HCT116 (cell line): ENCODE data around the gene RPRD1B. TPM values are rescaled to one million over a fixed set of nuclear protein-coding genes. Genes with fewer than 3 reads are reported as not detected.
"Not testable (repeated sequence)": the region's sequence is repeated elsewhere in the genome, so short reads cannot be mapped to it uniquely, and the experiment has no call there.

Experiments
- ATAC-seq: fragments of 200-7000 bp; cut with Tn5 transposase; 2 replicates; pipeline ENCODE4 v1.9.1; 2020; ENCODE audit warnings: mild to moderate bottlenecking, moderate library complexity
- BruUV-seq: library from RNA; stranded (reverse); fragments of 400-500 nt; replicated peaks from 2 replicates; lab custom pipeline; 2021; lab: Mats Ljungman, UMichigan
- CTCF ChIA-PET: fragments of 300-600 bp; sonication (Branson Sonifier 250); formaldehyde crosslinking; loops from one replicate; lab custom pipeline; 2021; ENCODE audit warnings: antibody characterized with exemption; lab: Charles Lee
- POLR2A ChIA-PET: fragments of 300-600, 350-600 bp; sonication (Branson Sonifier 250); formaldehyde crosslinking; loops from one replicate; lab custom pipeline; 2021; ENCODE audit warnings: antibody characterized with exemption; lab: Charles Lee
- RAD21 ChIA-PET, 2 experiments: fragments of 300-600 bp; sonication (Branson Sonifier 250); formaldehyde crosslinking; loops; one replicate each; lab custom pipeline; 2023; ENCODE audit warnings: low total read pairs in 2 of 2; ENCODE audit not compliant: uncharacterized antibody in 2 of 2, unreplicated experiment in 2 of 2, low non-redundant PET in 1 of 2; lab: Charles Lee
- DNase-seq: peaks from one replicate; pipeline ENCODE4 v3.0.0-alpha.2; 2010; ENCODE audit warnings: low read depth, low spot score
- H2AFZ ChIP-seq: fragments of 200-600 bp; shearing (Covaris generic), sonication (generic); 2 replicates; pipeline ENCODE4 v1.6.1; 2017; ENCODE audit warnings: low read depth, mixed run types, mixed read lengths, antibody characterized with exemption, low read length; ENCODE audit not compliant: poor library complexity, severe bottlenecking
- H3K27ac ChIP-seq: 2 replicates; pipeline ENCODE4 v1.5.1; 2012; ENCODE audit warnings: low read depth, low read length
- H3K27me3 ChIP-seq: fragments of 200-600 bp; sonication (generic); 2 replicates; pipeline ENCODE4 v1.6.1; 2016; ENCODE audit warnings: mixed run types, low read length, mixed read lengths; ENCODE audit not compliant: insufficient read depth
- H3K36me3 ChIP-seq, 2 experiments: fragments of 200-500 bp in 1 of 2; fragments of 200-600 bp in 1 of 2; sonication (Bioruptor generic) in 1 of 2; sonication (generic) in 1 of 2; 2 replicates each; pipeline versions ENCODE4 v1.5.1 to v1.6.1; 2014 to 2016; ENCODE audit warnings: low read length in 2 of 2, inconsistent platforms in 1 of 2, mixed read lengths in 1 of 2, mixed run types in 1 of 2; ENCODE audit not compliant: insufficient read depth in 2 of 2, control insufficient read depth in 1 of 2
- H3K4me1 ChIP-seq, 2 experiments: fragments of 200-600 bp in 1 of 2; sonication (generic) in 1 of 2; 2 replicates each; pipeline versions ENCODE4 v1.5.1 to v1.6.1; 2012 to 2017; ENCODE audit warnings: low read length in 2 of 2, inconsistent platforms in 1 of 2, mild to moderate bottlenecking in 1 of 2, mixed read lengths in 1 of 2, mixed run types in 1 of 2, moderate library complexity in 1 of 2; ENCODE audit not compliant: insufficient read depth in 2 of 2, control insufficient read depth in 1 of 2
- H3K4me2 ChIP-seq: fragments of 200-600 bp; sonication (generic); 2 replicates; pipeline ENCODE4 v1.6.1; 2017; ENCODE audit warnings: mixed run types, low read length, mixed read lengths
- H3K4me3 ChIP-seq, 2 experiments: fragments of 200-600 bp in 1 of 2; sonication (generic) in 1 of 2; replicated peaks in 1 of 2; 2 replicates each; pipeline ENCODE4 v1.5.1; 2011 to 2016; ENCODE audit warnings: low read length in 2 of 2, control low read depth in 1 of 2, low read depth in 1 of 2, mild to moderate bottlenecking in 1 of 2, mixed read lengths in 1 of 2, mixed run types in 1 of 2
- H3K79me2 ChIP-seq: fragments of 200-600 bp; sonication (generic); 2 replicates; pipeline ENCODE4 v1.6.1; 2017; ENCODE audit warnings: mild to moderate bottlenecking, mixed run types, low read length, moderate library complexity, mixed read lengths; ENCODE audit not compliant: insufficient read depth
- H3K9ac ChIP-seq: fragments of 200-600 bp; sonication (generic); 2 replicates; pipeline ENCODE4 v1.6.1; 2016; ENCODE audit warnings: low read length, mixed read lengths
- H3K9me2 ChIP-seq: fragments of 200-600 bp; sonication (generic), shearing (Covaris generic); 2 replicates; pipeline ENCODE4 v1.6.1; 2017; ENCODE audit warnings: mixed run types, mild to moderate bottlenecking, moderate library complexity; ENCODE audit not compliant: insufficient read depth
- H3K9me3 ChIP-seq, 2 experiments: fragments of 200-500 bp in 1 of 2; fragments of 200-600 bp in 1 of 2; sonication (Bioruptor generic) in 1 of 2; sonication (generic) in 1 of 2; 2 replicates each; pipeline ENCODE4 v1.6.1; 2014 to 2017; ENCODE audit warnings: low read length in 2 of 2, mixed read lengths in 2 of 2, inconsistent platforms in 1 of 2, low read depth in 1 of 2, mild to moderate bottlenecking in 1 of 2, mixed run types in 1 of 2, moderate library complexity in 1 of 2; ENCODE audit not compliant: control insufficient read depth in 1 of 2, insufficient read depth in 1 of 2
- H4K20me1 ChIP-seq: fragments of 200-600 bp; sonication (generic), shearing (Covaris generic); 2 replicates; pipeline ENCODE4 v1.6.1; 2017; ENCODE audit warnings: mixed run types, mild to moderate bottlenecking, moderate library complexity; ENCODE audit not compliant: insufficient read depth
- ATF3 ChIP-seq: IDR thresholded peaks from 2 replicates; pipeline ENCODE4 v1.6.1; 2012
- CBX3 ChIP-seq: IDR thresholded peaks from 2 replicates; pipeline ENCODE4 v1.6.1; 2012; ENCODE audit warnings: low read depth
- CEBPB ChIP-seq: IDR thresholded peaks from 2 replicates; pipeline ENCODE4 v1.6.1; 2012; ENCODE audit warnings: low read depth
- EZH2 ChIP-seq: fragments of 200-600 bp; sonication (generic); IDR thresholded peaks from 2 replicates; pipeline ENCODE4 v1.6.1; 2017; ENCODE audit warnings: antibody characterized with exemption, mixed run types
- EZH2phosphoT487 ChIP-seq: fragments of 200-600 bp; IDR thresholded peaks from 2 replicates; pipeline ENCODE4 v1.6.1; 2018; ENCODE audit warnings: antibody characterized with exemption, borderline replicate concordance
- FOSL1 ChIP-seq: IDR thresholded peaks from 2 replicates; pipeline ENCODE4 v1.6.1; 2012; ENCODE audit warnings: low read depth
- JUND ChIP-seq: IDR thresholded peaks from 2 replicates; pipeline ENCODE4 v1.6.1; 2012
- MAX ChIP-seq: IDR thresholded peaks from 2 replicates; pipeline ENCODE4 v1.6.1; 2012
- POLR2A ChIP-seq: IDR thresholded peaks from 2 replicates; pipeline ENCODE4 v1.7.0; 2011; ENCODE audit warnings: borderline replicate concordance; ENCODE audit not compliant: insufficient read depth, insufficient read length; ENCODE audit errors: extremely low read depth
- RAD21 ChIP-seq: IDR thresholded peaks from 2 replicates; pipeline ENCODE4 v1.6.1; 2012; ENCODE audit warnings: low read depth, mild to moderate bottlenecking
- SIN3A ChIP-seq: IDR thresholded peaks from 2 replicates; pipeline ENCODE4 v1.6.1; 2012; ENCODE audit warnings: low read depth
- SP1 ChIP-seq: IDR thresholded peaks from 2 replicates; pipeline ENCODE4 v1.6.1; 2012; ENCODE audit warnings: low read depth
- SRF ChIP-seq: IDR thresholded peaks from 2 replicates; pipeline ENCODE4 v1.6.1; 2012; ENCODE audit warnings: low read depth
- TCF7L2 ChIP-seq: IDR thresholded peaks from 2 replicates; pipeline ENCODE4 v1.7.0; 2011; ENCODE audit warnings: borderline replicate concordance, inconsistent platforms; ENCODE audit not compliant: insufficient read depth, insufficient read length; ENCODE audit errors: extremely low read depth
- ZBTB33 ChIP-seq: IDR thresholded peaks from 2 replicates; pipeline ENCODE4 v1.6.1; 2011; ENCODE audit warnings: mild to moderate bottlenecking, low read length, moderate library complexity; ENCODE audit not compliant: insufficient replicate concordance; ENCODE audit errors: extremely low read depth
- ZFX ChIP-seq: fragments of 450-650 bp; IDR thresholded peaks from 2 replicates; pipeline ENCODE4 v1.6.1; 2017
- ZNF274 ChIP-seq: fragments of 200-500 bp; sonication (Bioruptor generic); IDR thresholded peaks from 2 replicates; pipeline ENCODE4 v1.6.1; 2014; ENCODE audit warnings: mild to moderate bottlenecking, low read depth, low read length, inconsistent platforms
- intact Hi-C: fragments of 100-400 bp; cut with micrococcal nuclease; formaldehyde crosslinking; loops from 2 replicates; pipeline ENCODE4 v1.10.0; 2022
- total RNA-seq: library from RNA; stranded (reverse); gene quantifications from one replicate; pipeline ENCODE4 v1.2.1, GENCODE V29; 2021; ENCODE audit not compliant: unreplicated experiment

Gene RPRD1B
- total RNA-seq, 1 experiment from 2014 or later = 30.7 TPM

- RAD21 ChIA-PET = no interaction called here
These were observed 65.4 kb downstream of the RPRD1B start for GRCh38 chr20:38098952-38099351.

DNA sequence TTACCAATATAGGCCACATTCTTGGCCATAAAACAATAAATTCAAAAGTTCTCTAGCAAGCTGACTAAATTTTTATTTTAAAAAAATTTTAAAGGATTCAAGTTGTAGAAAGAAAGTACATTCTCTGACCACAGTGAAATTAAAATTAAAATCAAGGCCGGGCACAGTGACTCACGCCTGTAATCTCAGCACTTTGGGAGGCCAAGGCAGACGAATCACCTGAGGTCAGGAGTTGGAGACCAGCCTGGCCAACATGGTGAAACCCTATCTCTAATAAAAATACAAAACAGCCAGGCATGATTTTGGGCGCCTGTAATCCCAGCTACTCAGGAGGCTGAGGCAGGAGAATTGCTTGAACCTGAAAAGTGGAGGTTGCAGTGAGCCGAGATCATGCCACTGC, 68.7 kb downstream of the RPRD1B start:
- CTCF ChIA-PET = interaction anchor here (1.2 to 1.4 kb wide), 2 partner anchors 13 to 251 kb away, joined by 3 to 4 read pairs; no protein-coding TSS in a partner anchor
- BruUV-seq, H4K20me1 ChIP-seq, H3K4me3 ChIP-seq, H3K27me3 ChIP-seq, H3K9me2 ChIP-seq, H3K9me3 ChIP-seq, RAD21 ChIA-PET, H3K79me2 ChIP-seq, POLR2A ChIA-PET, H3K4me2 ChIP-seq, H3K27ac ChIP-seq, H3K9ac ChIP-seq, H3K36me3 ChIP-seq, H2AFZ ChIP-seq, DNase-seq, ATAC-seq, intact Hi-C loops, H3K4me1 ChIP-seq: not testable (repeated sequence)

More at GRCh38 chr20:38098952-38099351, 65.4 kb downstream of the RPRD1B start:
- H3K4me1 ChIP-seq = peaks cover 2 to 6% of the 10 kb centered on the region in 2 experiments; a peak in 1 of 4 replicates
- no peaks in the 10 kb centered on the region for H3K9me2 ChIP-seq
- no peak overlapping the region for H2AFZ ChIP-seq
- 0 out of 4 replicates have a peak, but pooled peaks cover 0 to 5% of the 10 kb centered on the region in 2 experiments for H3K9me3 ChIP-seq
- H3K4me2 ChIP-seq = no peak overlapping the region
- ATAC-seq (no peak), DNase-seq (no peak)
- H3K36me3 ChIP-seq = no peaks in the 10 kb centered on the region
- H3K4me3 ChIP-seq = no peak overlapping the region
- POLR2A ChIA-PET = no interaction called here
- no peak overlapping the region for H3K9ac ChIP-seq
- no TSS peak for BruUV-seq
- no peaks in the 10 kb centered on the region for H3K27me3 ChIP-seq
- no peak overlapping the region for H3K27ac ChIP-seq
- H4K20me1 ChIP-seq = no peaks in the 10 kb centered on the region
- no peaks in the 10 kb centered on the region for H3K79me2 ChIP-seq
- intact Hi-C loops = no loop called here
- TF ChIP-seq ZNF274 (no peak), SIN3A (no peak), FOSL1 (no peak), EZH2phosphoT487 (no peak), RAD21 (no peak), MAX (no peak), ZBTB33 (no peak), ATF3 (no peak), SP1 (no peak), CEBPB (no peak), CBX3 (no peak), ZFX (no peak), JUND (no peak), SRF (no peak), EZH2 (no peak), TCF7L2 (no peak), POLR2A (no peak)
- CTCF ChIA-PET = no interaction called here
